ENCODE measurements around the gene WDR88.

The WDR88 gene

GRCh38 chr19:33110137-33110910 lies 21.6 kb upstream of the WDR88 start:
- Histone ChIP-seq H3K27ac (no peak overlapping the region), H3K4me3 (no peak overlapping the region)
- DNase-seq (ENCODE audit: low spot score): no peak
- TF ChIP-seq, protein P1, sequence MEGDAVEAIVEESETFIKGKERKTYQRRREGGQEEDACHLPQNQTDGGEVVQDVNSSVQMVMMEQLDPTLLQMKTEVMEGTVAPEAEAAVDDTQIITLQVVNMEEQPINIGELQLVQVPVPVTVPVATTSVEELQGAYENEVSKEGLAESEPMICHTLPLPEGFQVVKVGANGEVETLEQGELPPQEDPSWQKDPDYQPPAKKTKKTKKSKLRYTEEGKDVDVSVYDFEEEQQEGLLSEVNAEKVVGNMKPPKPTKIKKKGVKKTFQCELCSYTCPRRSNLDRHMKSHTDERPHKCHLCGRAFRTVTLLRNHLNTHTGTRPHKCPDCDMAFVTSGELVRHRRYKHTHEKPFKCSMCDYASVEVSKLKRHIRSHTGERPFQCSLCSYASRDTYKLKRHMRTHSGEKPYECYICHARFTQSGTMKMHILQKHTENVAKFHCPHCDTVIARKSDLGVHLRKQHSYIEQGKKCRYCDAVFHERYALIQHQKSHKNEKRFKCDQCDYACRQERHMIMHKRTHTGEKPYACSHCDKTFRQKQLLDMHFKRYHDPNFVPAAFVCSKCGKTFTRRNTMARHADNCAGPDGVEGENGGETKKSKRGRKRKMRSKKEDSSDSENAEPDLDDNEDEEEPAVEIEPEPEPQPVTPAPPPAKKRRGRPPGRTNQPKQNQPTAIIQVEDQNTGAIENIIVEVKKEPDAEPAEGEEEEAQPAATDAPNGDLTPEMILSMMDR (IDR thresholded peaks at IDR 0.05): no peak

- H3K4me3 ChIP-seq: no peak overlapping the region
- no peak overlapping the region for H3K27ac ChIP-seq
- no peak for DNase-seq (ENCODE audit: low spot score)
- TF ChIP-seq, protein P1 (IDR thresholded peaks at IDR 0.05): no peak
Observed at GRCh38 chr19:33111587-33111986, 20.3 kb upstream of the WDR88 start.

DNA sequence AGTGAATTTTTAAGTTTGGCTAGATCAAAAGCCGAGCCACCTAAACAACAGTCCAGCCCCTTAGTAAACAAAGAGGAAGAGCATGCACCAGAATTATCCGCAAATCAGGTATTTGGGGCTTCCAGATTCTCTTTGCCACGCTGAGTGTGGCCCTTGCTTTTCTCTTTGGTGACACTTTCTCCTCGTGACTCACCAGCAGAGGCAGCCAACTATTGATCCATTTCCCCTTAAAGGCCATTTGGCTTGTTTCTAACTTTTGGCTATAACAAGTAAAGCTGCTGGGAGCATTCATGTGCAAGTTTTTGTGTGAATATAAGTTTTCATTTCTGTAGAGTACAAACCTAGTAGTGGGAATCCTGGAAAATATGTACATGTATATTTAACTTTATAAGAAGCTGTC lies 17.6 kb upstream of the WDR88 start:
- no peak overlapping the region for H3K4me3 ChIP-seq
- TF ChIP-seq, protein P1 (IDR thresholded peaks at IDR 0.05): no peak
- H3K27ac ChIP-seq: no peak overlapping the region
- no peak for DNase-seq (ENCODE audit: low spot score)

DNA sequence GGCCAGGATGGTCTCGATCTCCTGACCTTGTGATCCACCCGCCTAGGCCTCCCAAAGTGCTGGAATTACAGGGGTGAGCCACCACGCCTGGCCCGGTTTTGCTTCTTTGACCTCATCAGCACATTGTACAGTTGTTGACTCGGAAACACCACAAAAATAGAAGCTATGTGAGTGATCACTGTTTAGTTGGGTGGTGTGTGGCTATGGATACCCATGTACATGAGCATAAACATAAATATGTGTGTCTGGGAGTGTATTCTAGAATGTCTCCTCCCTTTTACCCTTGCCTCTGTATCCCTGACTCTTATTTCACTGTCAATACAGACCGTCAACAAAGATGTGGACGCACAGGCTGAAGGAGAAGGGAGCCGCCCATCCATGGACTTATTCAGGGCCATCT lies 14.4 kb upstream of the WDR88 start:
- TF ChIP-seq, protein P1 (IDR thresholded peaks at IDR 0.05): no peak
- no peak for DNase-seq (ENCODE audit: low spot score)
- H3K4me3 ChIP-seq: no peak overlapping the region
- no peak overlapping the region for H3K27ac ChIP-seq

- Histone ChIP-seq H3K27ac (no peak overlapping the region), H3K4me3 (no peak overlapping the region)
- no peak for DNase-seq (ENCODE audit: low spot score)
- TF ChIP-seq, protein P1 (IDR thresholded peaks at IDR 0.05): no peak
Observed at GRCh38 chr19:33118643-33119042, 13.3 kb upstream of the WDR88 start.

GRCh38 chr19:33124207-33125098 lies 7.5 kb upstream of the WDR88 start:
- TF ChIP-seq, protein P1 (IDR thresholded peaks at IDR 0.05): no peak
- Histone ChIP-seq H3K4me3 (no peak overlapping the region), H3K27ac (no peak overlapping the region)
- no peak for DNase-seq (ENCODE audit: low spot score)
